SK-N-SH treated with all-trans-retinoic acid at 6 μM for 48 hours (cell line): ENCODE results near the gene CALM3.
A peak's percentile ranks its signal among the peaks of the same experiment; 100 is the strongest.

ENCODE experiments used
- ATAC-seq: fragments of 200-7000 bp; cut with Tn5 transposase; 3 replicates; pipeline ENCODE4 v1.9.1; 2020; ENCODE audit warnings: mild to moderate bottlenecking, moderate library complexity
- ARNTL ChIP-seq: fragments of 450-650 bp; formaldehyde crosslinking; IDR thresholded peaks from 2 replicates; pipeline ENCODE4 v1.5.0; 2020; ENCODE audit warnings: low read depth, mild to moderate bottlenecking, moderate library complexity, borderline replicate concordance
- BACH2 ChIP-seq: fragments of 250-450 bp; sonication (Bioruptor Pico); IDR thresholded peaks from 2 replicates; pipeline ENCODE4 v1.9.0; 2021; ENCODE audit warnings: mild to moderate bottlenecking, borderline replicate concordance
- CREB5 ChIP-seq: fragments of 250-450 bp; sonication (Bioruptor Pico); IDR thresholded peaks from 2 replicates; pipeline ENCODE4 v1.5.1; 2020; ENCODE audit warnings: low read depth, mild to moderate bottlenecking, moderate library complexity
- CSRNP3 ChIP-seq: fragments of 250-450 bp; sonication (Bioruptor Pico); IDR thresholded peaks from 2 replicates; pipeline ENCODE4 v1.5.1; 2021; ENCODE audit warnings: mild to moderate bottlenecking, moderate library complexity
- ESRRG ChIP-seq: fragments of 250-450 bp; sonication (Bioruptor Pico); IDR thresholded peaks from 2 replicates; pipeline ENCODE4 v1.6.1; 2021; ENCODE audit warnings: mild to moderate bottlenecking
- GLIS3 ChIP-seq: fragments of 250-450 bp; sonication (Bioruptor Pico); IDR thresholded peaks from 2 replicates; pipeline ENCODE4 v1.5.0; 2020; ENCODE audit warnings: mild to moderate bottlenecking, moderate library complexity
- ISL1 ChIP-seq: fragments of 250-450 bp; sonication (Bioruptor Pico); IDR thresholded peaks from 2 replicates; pipeline ENCODE4 v2.1.2; 2022; ENCODE audit warnings: mild to moderate bottlenecking, moderate library complexity
- OSR1 ChIP-seq: fragments of 250-450 bp; sonication (Bioruptor Pico); IDR thresholded peaks from 2 replicates; pipeline ENCODE4 v1.8.0; 2022; ENCODE audit warnings: moderate library complexity, mild to moderate bottlenecking, inconsistent platforms
- PATZ1 ChIP-seq: fragments of 250-450 bp; sonication (Bioruptor Pico); IDR thresholded peaks from 2 replicates; pipeline ENCODE4 v1.8.0; 2020; ENCODE audit warnings: mild to moderate bottlenecking, moderate library complexity, borderline replicate concordance
- POU6F1 ChIP-seq: fragments of 250-450 bp; sonication (Bioruptor Pico); IDR thresholded peaks from 2 replicates; pipeline ENCODE4 v1.8.0; 2021; ENCODE audit warnings: low read depth, mild to moderate bottlenecking, moderate library complexity, borderline replicate concordance
- PPARA ChIP-seq: fragments of 250-450 bp; sonication (Bioruptor Pico); IDR thresholded peaks from 2 replicates; pipeline ENCODE4 v1.5.0; 2020; ENCODE audit warnings: mild to moderate bottlenecking, borderline replicate concordance
- RARB ChIP-seq: fragments of 250-450 bp; sonication (Bioruptor Pico); IDR thresholded peaks from 2 replicates; pipeline ENCODE4 v1.8.0; 2021; ENCODE audit warnings: mild to moderate bottlenecking, moderate library complexity
- SNAI2 ChIP-seq: fragments of 250-450 bp; sonication (Bioruptor Pico); IDR thresholded peaks from 2 replicates; pipeline ENCODE4 v1.5.0; 2020; ENCODE audit warnings: mild to moderate bottlenecking, moderate library complexity
- TCF4 ChIP-seq: fragments of 250-450 bp; sonication (Bioruptor Pico); IDR thresholded peaks from 2 replicates; pipeline ENCODE4 v1.8.0; 2021; ENCODE audit warnings: mild to moderate bottlenecking, moderate library complexity, borderline replicate concordance
- TOX ChIP-seq: fragments of 250-450 bp; sonication (Bioruptor Pico); IDR thresholded peaks from 2 replicates; pipeline ENCODE4 v1.8.0; 2021; ENCODE audit warnings: mild to moderate bottlenecking, moderate library complexity, borderline replicate concordance
- TSHZ2 ChIP-seq: fragments of 250-450 bp; sonication (Bioruptor Pico); IDR thresholded peaks from 2 replicates; pipeline ENCODE4 v1.5.0; 2020; ENCODE audit warnings: mild to moderate bottlenecking, moderate library complexity
- ZC3H10 ChIP-seq: fragments of 250-450 bp; sonication (Bioruptor Pico); IDR thresholded peaks from 2 replicates; pipeline ENCODE4 v1.5.1; 2021; ENCODE audit warnings: mild to moderate bottlenecking, moderate library complexity
- ZFP3 ChIP-seq: fragments of 250-450 bp; sonication (Bioruptor Pico); IDR thresholded peaks from 2 replicates; pipeline ENCODE4 v1.5.0; 2020; ENCODE audit warnings: mild to moderate bottlenecking, moderate library complexity
- ZFP30 ChIP-seq: fragments of 450-650 bp; formaldehyde crosslinking; IDR thresholded peaks from 2 replicates; pipeline ENCODE4 v1.5.0; 2022; ENCODE audit warnings: mild to moderate bottlenecking, moderate library complexity
- ZNF565 ChIP-seq: fragments of 450-650 bp; formaldehyde crosslinking; conservative IDR thresholded peaks from 2 replicates; pipeline ENCODE4 v1.5.0; 2020; ENCODE audit warnings: low read depth, mild to moderate bottlenecking, moderate library complexity
- ZNF70 ChIP-seq: fragments of 450-650 bp; formaldehyde crosslinking; IDR thresholded peaks from 2 replicates; pipeline ENCODE4 v1.5.0; 2020; ENCODE audit warnings: mild to moderate bottlenecking, moderate library complexity
- ZNF8 ChIP-seq: fragments of 450-650 bp; formaldehyde crosslinking; IDR thresholded peaks from 2 replicates; pipeline ENCODE4 v1.5.0; 2020; ENCODE audit warnings: mild to moderate bottlenecking, moderate library complexity

The CALM3 gene

GRCh38 chr19:46639358-46640182 lies 38.4 kb downstream of the CALM3 start:
- ATAC-seq: peak; percentile 70
- TF ChIP-seq TCF4 (CRISPR knock-in tag) (peak; percentile 87), ZNF70 (CRISPR knock-in tag) (peak; percentile 33; the same call in 1 of the 2 replicates), ARNTL (CRISPR knock-in tag) (no peak), ZFP30 (CRISPR knock-in tag) (no peak), OSR1 (CRISPR knock-in tag) (no peak), ZFP3 (CRISPR knock-in tag) (no peak)

- ATAC-seq: no peak
- TF ChIP-seq GLIS3 (CRISPR knock-in tag) (no peak), ZC3H10 (CRISPR knock-in tag) (no peak)
These were observed 39.5 kb downstream of the CALM3 start for GRCh38 chr19:46640656-46641055.

GRCh38 chr19:46644720-46645119 lies 43.6 kb downstream of the CALM3 start:
- no peak for ATAC-seq
- no peak for TF ChIP-seq PPARA (CRISPR knock-in tag)
- TF ChIP-seq PATZ1: no peak
- TF ChIP-seq TSHZ2 (CRISPR knock-in tag): no peak
- no peak for TF ChIP-seq RARB (CRISPR knock-in tag)
- TF ChIP-seq OSR1 (CRISPR knock-in tag): no peak
- no peak for TF ChIP-seq POU6F1 (CRISPR knock-in tag)
- no peak for TF ChIP-seq SNAI2
- TF ChIP-seq CREB5 (CRISPR knock-in tag): no peak
- no peak for TF ChIP-seq GLIS3 (CRISPR knock-in tag)
- TF ChIP-seq ARNTL (CRISPR knock-in tag): no peak
- no peak for TF ChIP-seq ZC3H10 (CRISPR knock-in tag)
- no peak for TF ChIP-seq ZNF565
- no peak for TF ChIP-seq ISL1 (CRISPR knock-in tag)
- TF ChIP-seq ESRRG: no peak
- no peak for TF ChIP-seq BACH2 (CRISPR knock-in tag)
- TF ChIP-seq, all 23 proteins: peak for 0

- ATAC-seq: no peak
- TF ChIP-seq PATZ1: no peak
- no peak for TF ChIP-seq ZNF565
- no peak for TF ChIP-seq ZNF70 (CRISPR knock-in tag)
- TF ChIP-seq ZFP30 (CRISPR knock-in tag): no peak
- no peak for TF ChIP-seq TCF4 (CRISPR knock-in tag)
- TF ChIP-seq OSR1 (CRISPR knock-in tag): no peak
- no peak for TF ChIP-seq RARB (CRISPR knock-in tag)
- no peak for TF ChIP-seq BACH2 (CRISPR knock-in tag)
- no peak for TF ChIP-seq TOX (CRISPR knock-in tag)
- no peak for TF ChIP-seq POU6F1 (CRISPR knock-in tag)
- TF ChIP-seq ZNF8 (CRISPR knock-in tag): no peak
- no peak for TF ChIP-seq SNAI2
- no peak for TF ChIP-seq ARNTL (CRISPR knock-in tag)
- no peak for TF ChIP-seq ESRRG
- no peak for TF ChIP-seq CSRNP3 (CRISPR knock-in tag)
These were observed 45.3 kb downstream of the CALM3 start for GRCh38 chr19:46646402-46646801.
